Astrocyte (in vitro differentiated cells and primary cell): ENCODE measurements around the gene SIAH3.

Source experiments
- EZH2 ChIP-seq: IDR thresholded peaks from 2 replicates; pipeline ENCODE4 v1.6.1; 2012; ENCODE audit warnings: mild to moderate bottlenecking, low read length, inconsistent platforms; ENCODE audit not compliant: insufficient read depth
- TF ChIP-seq, protein P1 (sequence below): IDR thresholded peaks from 2 replicates; pipeline ENCODE4 v1.5.1; 2011; ENCODE audit warnings: low read depth, mild to moderate bottlenecking, inconsistent platforms, low read length, moderate library complexity; ENCODE audit not compliant: insufficient read depth

DNA sequence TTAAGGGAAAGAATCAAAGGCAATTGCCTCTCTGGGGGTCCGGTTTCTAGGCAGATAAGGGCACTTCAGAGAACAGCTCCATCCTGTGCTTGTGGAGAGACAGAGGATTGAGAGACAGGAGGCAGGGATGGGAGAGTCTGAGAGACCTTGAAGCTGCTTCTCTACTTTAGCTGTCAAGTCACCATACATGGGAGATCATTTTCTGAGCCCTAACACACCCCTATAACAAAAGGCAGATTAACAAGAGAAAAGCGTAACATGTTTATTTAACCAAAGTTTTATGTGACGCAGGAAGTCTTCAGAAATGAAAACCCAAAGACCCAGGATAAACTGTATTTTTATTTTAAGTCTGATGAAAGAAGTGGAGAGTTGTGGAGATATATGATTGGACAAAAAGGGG lies 101.0 kb downstream of the SIAH3 start:
- TF ChIP-seq, protein P1, sequence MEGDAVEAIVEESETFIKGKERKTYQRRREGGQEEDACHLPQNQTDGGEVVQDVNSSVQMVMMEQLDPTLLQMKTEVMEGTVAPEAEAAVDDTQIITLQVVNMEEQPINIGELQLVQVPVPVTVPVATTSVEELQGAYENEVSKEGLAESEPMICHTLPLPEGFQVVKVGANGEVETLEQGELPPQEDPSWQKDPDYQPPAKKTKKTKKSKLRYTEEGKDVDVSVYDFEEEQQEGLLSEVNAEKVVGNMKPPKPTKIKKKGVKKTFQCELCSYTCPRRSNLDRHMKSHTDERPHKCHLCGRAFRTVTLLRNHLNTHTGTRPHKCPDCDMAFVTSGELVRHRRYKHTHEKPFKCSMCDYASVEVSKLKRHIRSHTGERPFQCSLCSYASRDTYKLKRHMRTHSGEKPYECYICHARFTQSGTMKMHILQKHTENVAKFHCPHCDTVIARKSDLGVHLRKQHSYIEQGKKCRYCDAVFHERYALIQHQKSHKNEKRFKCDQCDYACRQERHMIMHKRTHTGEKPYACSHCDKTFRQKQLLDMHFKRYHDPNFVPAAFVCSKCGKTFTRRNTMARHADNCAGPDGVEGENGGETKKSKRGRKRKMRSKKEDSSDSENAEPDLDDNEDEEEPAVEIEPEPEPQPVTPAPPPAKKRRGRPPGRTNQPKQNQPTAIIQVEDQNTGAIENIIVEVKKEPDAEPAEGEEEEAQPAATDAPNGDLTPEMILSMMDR = no peak
- TF ChIP-seq EZH2 = no peak
